SK-N-SH (cell line): ENCODE results near the gene BLCAP. TPM values are rescaled to one million over a fixed set of nuclear protein-coding genes. Genes with fewer than 3 reads are reported as not detected.

Source experiments
- CTCF ChIA-PET: fragments of 300-600, 350-600 bp; formaldehyde crosslinking; extraction: SDS; loops from one replicate; lab custom pipeline; 2021; lab: Yijun Ruan, JAX
- POLR2A ChIA-PET: fragments of 350-600 bp; sonication (Branson Sonifier 250); formaldehyde crosslinking; extraction: SDS; loops from one replicate; lab custom pipeline; 2020; ENCODE audit warnings: antibody characterized with exemption, inconsistent platforms; lab: Yijun Ruan, JAX
- DNase-seq: peaks from one replicate; pipeline ENCODE4 v3.0.0; 2012
- H2AFZ ChIP-seq: fragments of 200-600 bp; sonication (generic); 2 replicates; pipeline ENCODE4 v1.8.1; 2016; ENCODE audit warnings: antibody characterized with exemption, mild to moderate bottlenecking, low read depth
- H3F3A ChIP-seq: fragments of 200-600 bp; sonication (generic); replicated peaks from 2 replicates; pipeline ENCODE3; 2016; ENCODE audit warnings: antibody characterized with exemption, mild to moderate bottlenecking; ENCODE audit not compliant: insufficient read depth
- H3K27ac ChIP-seq, 2 experiments: fragments of 200-500 bp in 1 of 2; fragments of 200-600 bp in 1 of 2; sonication (Bioruptor generic) in 1 of 2; sonication (generic), shearing (Covaris generic) in 1 of 2; 2 replicates each; pipeline versions ENCODE4 v1.5.1 to v1.6.1; 2014 to 2016; ENCODE audit warnings: low read depth in 2 of 2, inconsistent platforms in 1 of 2, low read length in 1 of 2, mild to moderate bottlenecking in 1 of 2, mixed read lengths in 1 of 2
- H3K27me3 ChIP-seq: fragments of 200-600 bp; sonication (generic), shearing (Covaris generic); 2 replicates; pipeline ENCODE4 v1.6.1; 2016; ENCODE audit warnings: mixed run types; ENCODE audit not compliant: insufficient read depth
- H3K36me3 ChIP-seq, 2 experiments: fragments of 200-500 bp in 1 of 2; fragments of 200-600 bp in 1 of 2; sonication (Bioruptor generic) in 1 of 2; sonication (generic) in 1 of 2; replicated peaks in 1 of 2; 2 replicates each; pipeline versions ENCODE3 to v1.5.1; 2014 to 2016; ENCODE audit warnings: low read length in 1 of 2, mild to moderate bottlenecking in 1 of 2; ENCODE audit not compliant: insufficient read depth in 2 of 2, control insufficient read depth in 1 of 2
- H3K4me1 ChIP-seq, 2 experiments: fragments of 200-500 bp in 1 of 2; fragments of 200-600 bp in 1 of 2; sonication (Bioruptor generic) in 1 of 2; sonication (generic), shearing (Covaris generic) in 1 of 2; 2 replicates each; pipeline versions ENCODE4 v1.5.1 to v1.6.1; 2014 to 2016; ENCODE audit warnings: low read depth in 1 of 2, low read length in 1 of 2, mixed run types in 1 of 2; ENCODE audit not compliant: insufficient read depth in 2 of 2, control insufficient read depth in 1 of 2
- H3K4me2 ChIP-seq: fragments of 200-600 bp; sonication (generic), shearing (Covaris generic); 2 replicates; pipeline ENCODE4 v1.6.1; 2017; ENCODE audit warnings: mixed run types
- H3K4me3 ChIP-seq, 2 experiments: fragments of 200-500 bp in 1 of 2; fragments of 200-600 bp in 1 of 2; sonication (Bioruptor generic) in 1 of 2; sonication (generic), shearing (Covaris generic) in 1 of 2; 2 replicates each; pipeline versions ENCODE4 v1.5.1 to v1.8.1; 2014 to 2016; ENCODE audit warnings: low read depth in 2 of 2, inconsistent platforms in 1 of 2, low read length in 1 of 2, mild to moderate bottlenecking in 1 of 2, mixed read lengths in 1 of 2, moderate library complexity in 1 of 2
- H3K79me2 ChIP-seq: fragments of 200-600 bp; sonication (generic); 2 replicates; pipeline ENCODE4 v1.8.1; 2017; ENCODE audit warnings: mild to moderate bottlenecking; ENCODE audit not compliant: insufficient read depth
- H3K9ac ChIP-seq: fragments of 200-600 bp; sonication (generic); 2 replicates; pipeline ENCODE4 v1.6.1; 2017; ENCODE audit warnings: mixed run types
- H3K9me2 ChIP-seq: fragments of 200-600 bp; sonication (generic); 2 replicates; pipeline ENCODE4 v1.6.1; 2017; ENCODE audit warnings: mixed run types
- H3K9me3 ChIP-seq: fragments of 200-600 bp; sonication (generic); 2 replicates; pipeline ENCODE4 v1.6.1; 2017; ENCODE audit warnings: mixed run types, mild to moderate bottlenecking, moderate library complexity
- H4K20me1 ChIP-seq: fragments of 200-600 bp; sonication (generic); 2 replicates; pipeline ENCODE4 v1.6.1; 2017; ENCODE audit warnings: mild to moderate bottlenecking, mixed run types; ENCODE audit not compliant: insufficient read depth
- CTCF ChIP-seq: fragments of 200-600 bp; sonication (generic); IDR thresholded peaks from 2 replicates; pipeline ENCODE4 v1.6.1; 2017; ENCODE audit warnings: antibody characterized with exemption, mild to moderate bottlenecking, moderate library complexity
- EZH2phosphoT487 ChIP-seq: fragments of 200-600 bp; sonication (generic); IDR thresholded peaks from 2 replicates; pipeline ENCODE4 v1.6.1; 2017; ENCODE audit warnings: low read depth, mixed run types, mild to moderate bottlenecking, antibody characterized with exemption, moderate library complexity, borderline replicate concordance
- FOSL2 ChIP-seq: IDR thresholded peaks from 2 replicates; pipeline ENCODE4 v1.4.0; 2012; ENCODE audit warnings: low read depth, mild to moderate bottlenecking, moderate library complexity, borderline replicate concordance
- FOXJ3 ChIP-seq: sonication (generic); formaldehyde crosslinking; IDR thresholded peaks from 2 replicates; pipeline ENCODE4 v1.5.1; 2020; ENCODE audit warnings: mild to moderate bottlenecking, missing genetic modification reagents
- FOXM1 ChIP-seq: IDR thresholded peaks from 2 replicates; pipeline ENCODE4 v1.4.0; 2012; ENCODE audit warnings: low read depth, mild to moderate bottlenecking
- IRF3 ChIP-seq: fragments of 150-350 bp; IDR thresholded peaks from 2 replicates; pipeline ENCODE4 v1.6.1; 2016; ENCODE audit warnings: mild to moderate bottlenecking, low read depth, low read length
- JUND ChIP-seq: IDR thresholded peaks from 2 replicates; pipeline ENCODE4 v1.4.0; 2012
- MAX ChIP-seq: IDR thresholded peaks from 2 replicates; pipeline ENCODE4 v1.4.0; 2012; ENCODE audit warnings: low read depth
- MEF2A ChIP-seq: IDR thresholded peaks from 2 replicates; pipeline ENCODE4 v1.4.0; 2012; ENCODE audit warnings: low read depth, borderline replicate concordance
- MXI1 ChIP-seq: IDR thresholded peaks from 2 replicates; pipeline ENCODE4 v1.6.1; 2012; ENCODE audit warnings: mild to moderate bottlenecking, low read depth, low read length, improper control_type of control experiment
- NFIC ChIP-seq: IDR thresholded peaks from 2 replicates; pipeline ENCODE4 v1.4.0; 2012; ENCODE audit warnings: borderline replicate concordance
- NRF1 ChIP-seq: IDR thresholded peaks from 2 replicates; pipeline ENCODE4 v1.6.1; 2012; ENCODE audit warnings: low read depth, mild to moderate bottlenecking, low read length
- PBX3 ChIP-seq: IDR thresholded peaks from 2 replicates; pipeline ENCODE4; 2012
- RAD21 ChIP-seq: IDR thresholded peaks from 2 replicates; pipeline ENCODE4 v1.6.1; 2012; ENCODE audit warnings: mild to moderate bottlenecking, low read length
- RFX5 ChIP-seq: IDR thresholded peaks from 2 replicates; pipeline ENCODE4 v1.6.1; 2012; ENCODE audit warnings: mild to moderate bottlenecking, improper control_type of control experiment, low read length
- RXRA ChIP-seq: IDR thresholded peaks from 2 replicates; pipeline ENCODE4 v1.4.0; 2012; ENCODE audit warnings: low read depth, mild to moderate bottlenecking, borderline replicate concordance
- SMC3 ChIP-seq: IDR thresholded peaks from 2 replicates; pipeline ENCODE4 v1.6.1; 2012; ENCODE audit warnings: low read depth, low read length, improper control_type of control experiment
- TEAD4 ChIP-seq: IDR thresholded peaks from 2 replicates; pipeline ENCODE4 v1.4.0; 2012; ENCODE audit warnings: mild to moderate bottlenecking, borderline replicate concordance; ENCODE audit not compliant: insufficient read depth
- USF1 ChIP-seq: IDR thresholded peaks from 2 replicates; pipeline ENCODE4 v1.4.0; 2012; ENCODE audit warnings: low read depth, borderline replicate concordance
- USF2 ChIP-seq: fragments of 150-350 bp; IDR thresholded peaks from 2 replicates; pipeline ENCODE4 v1.6.1; 2017; ENCODE audit warnings: antibody characterized with exemption, low read length, low read depth, borderline replicate concordance
- ZBTB33 ChIP-seq: IDR thresholded peaks from 2 replicates; pipeline ENCODE4 v1.4.0; 2012; ENCODE audit warnings: low read depth, borderline replicate concordance
- WGBS: methylation state at CpG from one replicate; pipeline ENCODE4 v1.1.6; 2017; ENCODE audit warnings: low lambda C conversion rate; 5-methylcytosine and 5-hydroxymethylcytosine counted together
- polyA plus RNA-seq, 3 experiments: library from polyadenylated mRNA; depleted of rRNA; stranded (reverse); fragments of >200 nt; gene quantifications; 2 replicates each; pipeline ENCODE4 v1.2.3, GENCODE V29; 2012

Gene BLCAP
- polyA plus RNA-seq, 1 of the 3 experiments (the other 2 are of a cell fraction): 55.8 TPM

- CTCF ChIA-PET: interaction anchor here (1.3 kb wide), 1 partner anchor 301 kb away, joined by 3 read pairs; no protein-coding TSS in a partner anchor
- H4K20me1 ChIP-seq: no peaks in the 10 kb centered on the region
- no peaks in the 10 kb centered on the region for H3K9me2 ChIP-seq
- TF ChIP-seq SMC3: no peak
- TF ChIP-seq MXI1: no peak
- TF ChIP-seq USF2: no peak
- TF ChIP-seq EZH2phosphoT487: no peak
- no peak for TF ChIP-seq FOXM1
- no peak for TF ChIP-seq RFX5
- no peak for TF ChIP-seq RXRA
- TF ChIP-seq FOXJ3: no peak
- no peak for TF ChIP-seq ZBTB33
- H3K4me2 ChIP-seq: no peak overlapping the region
- DNase-seq: no peak
- H3K9me3 ChIP-seq: no peaks in the 10 kb centered on the region
- POLR2A ChIA-PET: no interaction called here
- no peaks in the 10 kb centered on the region for H3K79me2 ChIP-seq
- no peak overlapping the region for H3K9ac ChIP-seq
- H3F3A ChIP-seq: no peaks in the 10 kb centered on the region
- no peak overlapping the region for H3K27ac ChIP-seq
- H3K4me3 ChIP-seq: no peak overlapping the region
- H2AFZ ChIP-seq: no peak overlapping the region
- 10% methylated on average over 2 of the region's 2 CpGs for whole genome bisulfite sequencing
- H3K27me3 ChIP-seq: no peaks in the 10 kb centered on the region
- no peaks in the 10 kb centered on the region for H3K36me3 ChIP-seq
- no peaks in the 10 kb centered on the region for H3K4me1 ChIP-seq
These were observed 34.7 kb downstream of the BLCAP start for GRCh38 chr20:37492945-37493344.

GRCh38 chr20:37492096-37492625, 35.5 kb downstream of the BLCAP start:
- 78% methylated on average over 6 of the region's 6 CpGs for WGBS
- no peak for DNase-seq
- Histone ChIP-seq H3K79me2 (no peaks in the 10 kb centered on the region), H3K4me1 (no peaks in the 10 kb centered on the region), H3K27me3 (no peaks in the 10 kb centered on the region), H3F3A (no peaks in the 10 kb centered on the region), H3K27ac (no peak overlapping the region), H3K4me2 (no peak overlapping the region), H3K9me3 (no peaks in the 10 kb centered on the region), H2AFZ (no peak overlapping the region), H3K4me3 (no peak overlapping the region), H3K9me2 (no peaks in the 10 kb centered on the region), H3K36me3 (no peaks in the 10 kb centered on the region), H3K9ac (no peak overlapping the region), H4K20me1 (no peaks in the 10 kb centered on the region)
- CTCF ChIA-PET: no interaction called here
- POLR2A ChIA-PET: no interaction called here
- TF ChIP-seq IRF3 (no peak), JUND (no peak), RAD21 (no peak), FOSL2 (no peak), MEF2A (no peak), USF1 (no peak), NFIC (no peak), NRF1 (no peak), PBX3 (no peak), MAX (no peak), EZH2phosphoT487 (no peak), CTCF (no peak), TEAD4 (no peak)
